Osteocyte (in vitro differentiated cells): ENCODE data around the gene ULK3. TPM values are rescaled to one million over a fixed set of nuclear protein-coding genes. Genes with fewer than 3 reads are reported as not detected.

Source experiments
- DNase-seq: peaks from one replicate; pipeline ENCODE4 v3.0.0; 2021; ENCODE audit warnings: mixed read lengths; ENCODE audit not compliant: unreplicated experiment; ENCODE audit errors: extremely low spot score
- H3K27ac Mint-ChIP-seq: one replicate; pipeline ENCODE4 v1.8.0; 2021; ENCODE audit warnings: mild to moderate bottlenecking, mixed read lengths; ENCODE audit not compliant: unreplicated experiment
- H3K27me3 Mint-ChIP-seq: one replicate; pipeline ENCODE4 v1.8.0; 2021; ENCODE audit warnings: mixed read lengths; ENCODE audit not compliant: unreplicated experiment
- H3K36me3 Mint-ChIP-seq: one replicate; pipeline ENCODE4 v1.8.0; 2021; ENCODE audit warnings: mixed read lengths; ENCODE audit not compliant: unreplicated experiment
- H3K4me1 Mint-ChIP-seq: one replicate; pipeline ENCODE4 v1.8.0; 2021; ENCODE audit warnings: mixed read lengths; ENCODE audit not compliant: unreplicated experiment
- H3K4me3 Mint-ChIP-seq: one replicate; pipeline ENCODE4 v1.8.0; 2021; ENCODE audit warnings: mild to moderate bottlenecking, moderate library complexity, mixed read lengths; ENCODE audit not compliant: unreplicated experiment
- H3K9me3 Mint-ChIP-seq: one replicate; pipeline ENCODE4 v1.8.0; 2021; ENCODE audit warnings: mixed read lengths; ENCODE audit not compliant: unreplicated experiment
- total RNA-seq: library from RNA; stranded (reverse); gene quantifications from 2 replicates; pipeline ENCODE4 v1.2.1, GENCODE V29; 2021
- TF ChIP-seq, protein P1 (sequence below): fragments of 200-600 bp; sonication (generic); IDR thresholded peaks from 2 replicates; pipeline ENCODE4 v1.5.0; 2021; ENCODE audit warnings: antibody characterized with exemption, mild to moderate bottlenecking, moderate library complexity

ULK3 gene
- total RNA-seq, 1 donor from 2014 or later, result 32.4 TPM

DNA sequence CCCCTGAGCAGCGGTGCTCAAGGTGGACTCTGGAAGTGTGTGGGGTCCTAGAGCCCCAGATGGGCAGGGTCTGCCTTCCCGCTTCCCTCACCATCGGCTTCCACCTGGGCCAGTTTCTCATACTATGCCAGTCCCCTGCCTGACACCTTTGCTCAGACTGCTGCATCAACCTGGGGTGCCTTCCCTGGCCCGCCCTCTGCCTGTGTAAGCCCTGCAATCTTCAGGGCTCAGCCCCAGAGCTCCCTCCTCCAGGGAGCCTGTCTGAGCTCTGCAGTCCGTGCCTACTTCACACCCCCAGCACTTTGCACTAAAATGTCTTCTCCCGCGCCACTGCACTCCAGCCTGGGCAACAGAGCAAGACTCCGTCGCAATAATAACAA lies 48.0 kb downstream of the ULK3 start:
- Mint-ChIP-seq H3K9me3 (no peaks in the 10 kb centered on the region), H3K4me1 (peaks cover 33% of the 10 kb centered on the region), H3K36me3 (peaks cover 3% of the 10 kb centered on the region), H3K27ac (peak overlapping the region; percentile 18), H3K27me3 (no peaks in the 10 kb centered on the region), H3K4me3 (no peak overlapping the region)
- no peak for DNase-seq
- TF ChIP-seq, protein P1, sequence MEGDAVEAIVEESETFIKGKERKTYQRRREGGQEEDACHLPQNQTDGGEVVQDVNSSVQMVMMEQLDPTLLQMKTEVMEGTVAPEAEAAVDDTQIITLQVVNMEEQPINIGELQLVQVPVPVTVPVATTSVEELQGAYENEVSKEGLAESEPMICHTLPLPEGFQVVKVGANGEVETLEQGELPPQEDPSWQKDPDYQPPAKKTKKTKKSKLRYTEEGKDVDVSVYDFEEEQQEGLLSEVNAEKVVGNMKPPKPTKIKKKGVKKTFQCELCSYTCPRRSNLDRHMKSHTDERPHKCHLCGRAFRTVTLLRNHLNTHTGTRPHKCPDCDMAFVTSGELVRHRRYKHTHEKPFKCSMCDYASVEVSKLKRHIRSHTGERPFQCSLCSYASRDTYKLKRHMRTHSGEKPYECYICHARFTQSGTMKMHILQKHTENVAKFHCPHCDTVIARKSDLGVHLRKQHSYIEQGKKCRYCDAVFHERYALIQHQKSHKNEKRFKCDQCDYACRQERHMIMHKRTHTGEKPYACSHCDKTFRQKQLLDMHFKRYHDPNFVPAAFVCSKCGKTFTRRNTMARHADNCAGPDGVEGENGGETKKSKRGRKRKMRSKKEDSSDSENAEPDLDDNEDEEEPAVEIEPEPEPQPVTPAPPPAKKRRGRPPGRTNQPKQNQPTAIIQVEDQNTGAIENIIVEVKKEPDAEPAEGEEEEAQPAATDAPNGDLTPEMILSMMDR, result no peak

DNA sequence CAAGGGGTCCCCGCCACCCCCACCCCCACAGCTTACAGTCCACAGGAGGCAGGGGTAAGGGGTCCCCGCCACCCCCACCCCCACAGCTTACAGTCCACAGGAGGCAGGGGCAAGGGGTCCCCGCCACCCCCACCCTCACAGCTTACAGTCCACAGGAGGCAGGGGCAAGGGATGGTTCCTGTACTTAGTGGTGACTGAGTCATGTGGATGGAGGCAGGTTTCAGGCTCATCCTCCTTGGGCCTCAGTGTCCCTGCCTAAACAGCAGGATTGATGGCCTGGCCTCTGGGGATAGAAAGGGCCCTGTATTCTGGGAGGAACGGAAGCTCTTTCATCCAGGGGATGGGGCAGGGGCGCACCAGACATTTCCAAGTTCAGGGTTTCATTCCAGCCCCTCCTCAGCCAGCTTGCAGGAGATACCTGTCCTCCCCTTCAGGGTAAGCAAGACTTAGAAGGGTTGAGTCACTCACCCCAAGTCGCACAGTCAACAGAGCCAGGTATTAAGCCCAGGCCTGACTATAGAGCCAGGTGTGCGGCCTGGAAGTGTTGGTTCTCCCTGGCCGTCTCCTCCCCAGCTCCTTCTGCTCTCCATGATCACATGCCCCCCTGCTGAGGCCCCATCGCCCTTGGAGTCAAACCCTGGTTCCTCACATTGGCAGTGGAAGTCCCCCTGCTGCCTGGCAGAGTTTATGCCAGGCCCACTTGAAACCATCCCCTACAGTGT lies 48.5 kb downstream of the ULK3 start:
- H3K4me1 Mint-ChIP-seq, result peaks cover 39% of the 10 kb centered on the region
- H3K36me3 Mint-ChIP-seq, result peaks cover 3% of the 10 kb centered on the region
- TF ChIP-seq, protein P1, result no peak
- H3K4me3 Mint-ChIP-seq, result no peak overlapping the region
- H3K9me3 Mint-ChIP-seq, result no peaks in the 10 kb centered on the region
- no peak for DNase-seq
- H3K27me3 Mint-ChIP-seq, result no peaks in the 10 kb centered on the region
- H3K27ac Mint-ChIP-seq, result no peak overlapping the region

DNA sequence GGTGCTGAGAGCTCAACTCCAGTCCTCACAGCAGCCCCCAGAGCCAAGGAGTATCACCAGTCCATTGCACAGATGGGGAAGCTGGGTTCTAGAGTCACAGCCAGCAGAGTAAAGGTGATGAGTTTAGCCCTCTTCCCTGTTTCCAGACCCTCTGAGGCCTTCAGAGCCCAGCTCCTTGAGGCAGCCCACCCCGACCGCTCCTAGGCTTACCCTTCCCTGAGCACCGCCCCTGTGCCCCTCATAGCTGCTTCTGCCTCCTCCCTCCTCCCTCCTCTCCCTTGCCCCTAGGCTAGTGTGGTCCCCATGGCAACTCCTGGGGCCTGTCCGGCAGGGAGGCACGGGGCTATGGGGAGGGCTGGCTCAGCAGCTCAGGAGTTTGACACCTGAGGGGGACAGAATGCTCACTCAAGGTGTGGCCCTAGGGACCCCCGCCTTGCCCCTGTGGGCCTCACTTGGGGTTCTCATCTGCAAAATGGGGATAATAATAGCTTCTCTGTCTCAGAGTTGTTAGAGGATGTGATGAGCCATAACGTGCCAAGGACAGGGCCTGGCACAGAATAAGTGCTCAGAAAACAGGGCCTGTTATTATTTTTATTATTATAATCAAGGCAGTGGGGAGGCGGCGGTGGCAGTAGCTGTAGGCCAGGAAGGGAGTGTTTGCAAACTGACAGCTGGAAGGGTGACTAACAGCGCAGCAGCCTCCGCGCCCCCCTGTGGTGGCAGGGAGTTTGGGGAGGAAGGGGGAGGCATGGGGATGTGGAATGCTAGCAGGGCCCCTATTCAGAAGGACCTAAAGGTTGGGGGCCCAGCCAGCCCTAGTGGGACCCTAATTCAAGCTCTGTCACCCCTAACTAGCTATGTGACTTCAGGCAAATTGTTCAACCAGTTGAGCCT lies 49.6 kb downstream of the ULK3 start:
- peak overlapping the region; percentile 57 for H3K27ac Mint-ChIP-seq
- H3K27me3 Mint-ChIP-seq, result no peaks in the 10 kb centered on the region
- no peaks in the 10 kb centered on the region for H3K9me3 Mint-ChIP-seq
- peaks cover 3% of the 10 kb centered on the region for H3K36me3 Mint-ChIP-seq
- H3K4me3 Mint-ChIP-seq, result no peak overlapping the region
- TF ChIP-seq, protein P1, result peak; percentile 27
- no peak for DNase-seq
- peaks cover 46% of the 10 kb centered on the region for H3K4me1 Mint-ChIP-seq

DNA sequence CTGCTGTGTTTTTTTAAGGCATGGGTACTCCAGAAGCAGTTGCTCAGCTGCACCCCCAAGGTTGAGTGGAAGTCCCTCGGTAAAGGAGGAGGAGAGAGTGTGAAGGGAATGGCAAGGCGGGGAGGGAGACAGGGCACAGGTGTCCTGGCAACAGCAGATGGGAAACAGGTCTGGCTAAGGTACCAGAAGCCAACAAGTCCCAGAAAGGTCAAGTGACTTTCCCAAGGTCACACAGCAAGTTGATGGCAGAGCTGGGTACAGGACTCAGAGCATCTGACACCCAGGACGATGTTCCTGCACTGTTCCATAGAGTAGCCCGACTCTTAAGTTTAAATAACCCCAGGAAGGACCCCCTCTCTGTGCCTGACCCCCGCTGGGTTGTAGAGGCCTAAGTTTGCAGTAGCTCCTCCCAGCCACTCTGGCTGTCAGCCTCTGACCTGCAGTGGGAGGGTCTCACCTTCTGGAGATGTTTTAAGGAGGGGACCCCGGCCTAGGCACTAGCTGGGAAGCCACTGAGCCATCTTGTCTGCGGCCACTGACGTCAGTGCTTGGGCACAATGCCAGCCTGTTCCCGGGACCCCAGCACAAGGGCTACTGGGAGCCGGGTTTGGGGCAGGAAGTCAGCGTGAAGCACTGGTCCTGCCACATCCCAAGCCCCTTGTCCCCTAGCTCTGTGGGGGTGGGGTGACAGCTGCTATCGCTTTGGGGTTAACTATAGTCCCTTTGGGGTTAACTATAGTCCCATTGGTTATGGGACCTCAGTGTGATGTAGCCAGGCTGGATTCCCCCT lies 50.5 kb downstream of the ULK3 start:
- H3K4me1 Mint-ChIP-seq, result peaks cover 56% of the 10 kb centered on the region
- H3K27ac Mint-ChIP-seq, result peak overlapping the region; percentile 90
- H3K9me3 Mint-ChIP-seq, result no peaks in the 10 kb centered on the region
- no peak overlapping the region for H3K4me3 Mint-ChIP-seq
- TF ChIP-seq, protein P1, result no peak
- H3K36me3 Mint-ChIP-seq, result peaks cover 3% of the 10 kb centered on the region
- no peaks in the 10 kb centered on the region for H3K27me3 Mint-ChIP-seq
- no peak for DNase-seq
